ENCODE data around the gene NPAS2. TPM values are rescaled to one million over a fixed set of nuclear protein-coding genes. Genes with fewer than 3 reads are reported as not detected.

Gene NPAS2
- total RNA-seq, 1 donor from 2014 or later = 11.4 TPM

GRCh38 chr2:101038455-101039255 is 218.7 kb downstream of the NPAS2 start:
- intact Hi-C loops (cut with DNase I) = no loop called here
- ATAC-seq (peak; percentile 66), DNase-seq (no peak)
- Histone ChIP-seq H3K27ac (no peak overlapping the region), H3K4me3 (no peak overlapping the region), H3K4me1 (no peaks in the 10 kb centered on the region), H3K36me3 (peaks cover 33% of the 10 kb centered on the region), H3K27me3 (no peaks in the 10 kb centered on the region), H3K9me3 (no peaks in the 10 kb centered on the region)
- TF ChIP-seq CTCF (IDR thresholded peaks at IDR 0.05) = peak; percentile 51

- Histone ChIP-seq H3K27ac (no peak overlapping the region), H3K4me3 (no peak overlapping the region), H3K36me3 (peaks cover 31% of the 10 kb centered on the region), H3K4me1 (no peaks in the 10 kb centered on the region), H3K9me3 (no peaks in the 10 kb centered on the region), H3K27me3 (no peaks in the 10 kb centered on the region)
- TF ChIP-seq CTCF (IDR thresholded peaks at IDR 0.05) = no peak
- no peak for DNase-seq
- no peak for ATAC-seq
- intact Hi-C loops (cut with DNase I) = no loop called here
Measured at GRCh38 chr2:101040072-101040471, 220.1 kb downstream of the NPAS2 start.

GRCh38 chr2:101040761-101041160 is 220.8 kb downstream of the NPAS2 start:
- Histone ChIP-seq H3K36me3 (peaks cover 24% of the 10 kb centered on the region), H3K4me3 (no peak overlapping the region), H3K4me1 (no peaks in the 10 kb centered on the region), H3K27ac (no peak overlapping the region), H3K27me3 (no peaks in the 10 kb centered on the region), H3K9me3 (no peaks in the 10 kb centered on the region)
- intact Hi-C loops (cut with DNase I) = no loop called here
- DNase-seq (no peak), ATAC-seq (no peak)
- TF ChIP-seq CTCF (IDR thresholded peaks at IDR 0.05) = no peak

- H3K4me3 ChIP-seq = no peak overlapping the region
- intact Hi-C loops (cut with DNase I) = no loop called here
- no peak for TF ChIP-seq CTCF (IDR thresholded peaks at IDR 0.05)
- H3K9me3 ChIP-seq = no peaks in the 10 kb centered on the region
- peaks cover 21% of the 10 kb centered on the region for H3K36me3 ChIP-seq
- H3K27ac ChIP-seq = no peak overlapping the region
- ATAC-seq (peak; percentile 38), DNase-seq (no peak)
- no peaks in the 10 kb centered on the region for H3K4me1 ChIP-seq
- H3K27me3 ChIP-seq = no peaks in the 10 kb centered on the region
Measured at GRCh38 chr2:101041413-101041812, 221.5 kb downstream of the NPAS2 start.

GRCh38 chr2:101045330-101045729 is 225.4 kb downstream of the NPAS2 start:
- ATAC-seq = no peak
- no peak for DNase-seq
- Histone ChIP-seq H3K27me3 (no peaks in the 10 kb centered on the region), H3K36me3 (peaks cover 13% of the 10 kb centered on the region), H3K27ac (no peak overlapping the region), H3K9me3 (no peaks in the 10 kb centered on the region), H3K4me3 (no peak overlapping the region), H3K4me1 (peaks cover 6% of the 10 kb centered on the region)
- TF ChIP-seq CTCF (IDR thresholded peaks at IDR 0.05) = no peak
- intact Hi-C loops (cut with DNase I) = no loop called here

Other genes starting within 250 kb of the NPAS2 start
- 1,071 TPM for gene RPL31, start 182.2 kb downstream of the NPAS2 start, total RNA-seq

Measured in upper lobe of right lung (tissue), 1 donor.